ENCODE results near the gene SLC36A2. TPM values are rescaled to one million over a fixed set of nuclear protein-coding genes. Genes with fewer than 3 reads are reported as not detected.
"Not testable (repeated sequence)": the region's sequence is repeated elsewhere in the genome, so short reads cannot be mapped to it uniquely, and the experiment has no call there.

Gene SLC36A2
- total RNA-seq, 1 experiment from 2014 or later: not detected

- no peaks in the 10 kb centered on the region for H3K36me3 ChIP-seq
- H3K4me3 ChIP-seq: no peak overlapping the region
- no peaks in the 10 kb centered on the region for H3K27me3 ChIP-seq
- H3K9me3 ChIP-seq (replicated peaks): no peaks in the 10 kb centered on the region
- no peak overlapping the region for H3K27ac ChIP-seq
- no peaks in the 10 kb centered on the region for H3K4me1 ChIP-seq
- no peak for DNase-seq
These were observed 34.5 kb downstream of the SLC36A2 start for GRCh38 chr5:151312756-151313324.

GRCh38 chr5:151310932-151311331, 36.4 kb downstream of the SLC36A2 start:
- Histone ChIP-seq H3K27ac (no peak overlapping the region), H3K4me1 (no peaks in the 10 kb centered on the region)
- DNase-seq: no peak

GRCh38 chr5:151309821-151310220, 37.5 kb downstream of the SLC36A2 start:
- not testable (repeated sequence) for H3K4me1 ChIP-seq; H3K4me3 ChIP-seq; DNase-seq; H3K36me3 ChIP-seq; H3K27ac ChIP-seq; H3K9me3 ChIP-seq (replicated peaks); H3K27me3 ChIP-seq

More at GRCh38 chr5:151310932-151311331, 36.4 kb downstream of the SLC36A2 start:
- no peaks in the 10 kb centered on the region for H3K27me3 ChIP-seq
- H3K4me3 ChIP-seq: no peak overlapping the region
- no peaks in the 10 kb centered on the region for H3K36me3 ChIP-seq
- H3K9me3 ChIP-seq (replicated peaks): no peaks in the 10 kb centered on the region

GRCh38 chr5:151309266-151309665, 38.1 kb downstream of the SLC36A2 start:
- H3K9me3 ChIP-seq (replicated peaks); H3K27me3 ChIP-seq; H3K4me3 ChIP-seq; H3K4me1 ChIP-seq; H3K27ac ChIP-seq; DNase-seq; H3K36me3 ChIP-seq: not testable (repeated sequence)

- no peak within 1 kb of the TSS for H3K27ac ChIP-seq
- no peak for DNase-seq
- no peaks in the 10 kb centered on the region for H3K9me3 ChIP-seq (replicated peaks)
- H3K27me3 ChIP-seq: no peaks in the 10 kb centered on the region
- H3K4me1 ChIP-seq: no peaks in the 10 kb centered on the region
- no peak within 1 kb of the TSS for H3K4me3 ChIP-seq
- no peaks in the 10 kb centered on the region for H3K36me3 ChIP-seq
These were observed 43.7 kb downstream of the SLC36A2 start, which contains the start of gene SLC36A3 for GRCh38 chr5:151303666-151304065. Gene SLC36A3, minus strand, starts transcription at chr5:151303766. Its CDS starts 412 bp downstream, at chr5:151303354.

- no peaks in the 10 kb centered on the region for H3K4me1 ChIP-seq
- no peaks in the 10 kb centered on the region for H3K27me3 ChIP-seq
- peak; percentile 25 to 60 for DNase-seq
- H3K27ac ChIP-seq: no peak overlapping the region
- no peak overlapping the region for H3K4me3 ChIP-seq
- no peaks in the 10 kb centered on the region for H3K9me3 ChIP-seq (replicated peaks)
- H3K36me3 ChIP-seq: no peaks in the 10 kb centered on the region
These were observed 49.1 kb downstream of the SLC36A2 start for GRCh38 chr5:151298063-151298855.

GRCh38 chr5:151296974-151297373, 50.4 kb downstream of the SLC36A2 start:
- H3K36me3 ChIP-seq: no peaks in the 10 kb centered on the region
- no peak for DNase-seq
- no peaks in the 10 kb centered on the region for H3K4me1 ChIP-seq
- no peak overlapping the region for H3K27ac ChIP-seq
- no peaks in the 10 kb centered on the region for H3K9me3 ChIP-seq (replicated peaks)
- H3K27me3 ChIP-seq: no peaks in the 10 kb centered on the region
- no peak overlapping the region for H3K4me3 ChIP-seq

- H3K27me3 ChIP-seq: no peaks in the 10 kb centered on the region
- no peak overlapping the region for H3K4me3 ChIP-seq
- H3K27ac ChIP-seq: no peak overlapping the region
- H3K4me1 ChIP-seq: no peaks in the 10 kb centered on the region
- H3K9me3 ChIP-seq (replicated peaks): no peaks in the 10 kb centered on the region
- no peaks in the 10 kb centered on the region for H3K36me3 ChIP-seq
- DNase-seq: no peak
These were observed 50.9 kb downstream of the SLC36A2 start for GRCh38 chr5:151296478-151296830.

- no peaks in the 10 kb centered on the region for H3K9me3 ChIP-seq (replicated peaks)
- DNase-seq: no peak
- no peaks in the 10 kb centered on the region for H3K27me3 ChIP-seq
- H3K4me1 ChIP-seq: no peaks in the 10 kb centered on the region
- no peak overlapping the region for H3K27ac ChIP-seq
- H3K4me3 ChIP-seq: no peak overlapping the region
- H3K36me3 ChIP-seq: no peaks in the 10 kb centered on the region
These were observed 51.4 kb downstream of the SLC36A2 start for GRCh38 chr5:151295791-151296477.

GRCh38 chr5:151295138-151295537, 52.2 kb downstream of the SLC36A2 start:
- Histone ChIP-seq H3K36me3 (no peaks in the 10 kb centered on the region), H3K27me3 (no peaks in the 10 kb centered on the region), H3K9me3 (replicated peaks) (no peaks in the 10 kb centered on the region), H3K27ac (no peak overlapping the region), H3K4me1 (no peaks in the 10 kb centered on the region), H3K4me3 (no peak overlapping the region)
- DNase-seq: no peak

- H3K9me3 ChIP-seq (replicated peaks): no peaks in the 10 kb centered on the region
- H3K4me3 ChIP-seq: no peak overlapping the region
- no peaks in the 10 kb centered on the region for H3K36me3 ChIP-seq
- H3K27me3 ChIP-seq: no peaks in the 10 kb centered on the region
- no peak overlapping the region for H3K27ac ChIP-seq
- no peaks in the 10 kb centered on the region for H3K4me1 ChIP-seq
- DNase-seq: no peak
These were observed 53.7 kb downstream of the SLC36A2 start for GRCh38 chr5:151293624-151294023.

- Histone ChIP-seq H3K4me1 (no peaks in the 10 kb centered on the region), H3K27ac (no peak overlapping the region), H3K27me3 (no peaks in the 10 kb centered on the region), H3K4me3 (no peak overlapping the region), H3K36me3 (no peaks in the 10 kb centered on the region), H3K9me3 (replicated peaks) (no peaks in the 10 kb centered on the region)
- no peak for DNase-seq
These were observed 59.2 kb downstream of the SLC36A2 start for GRCh38 chr5:151288180-151288579.

GRCh38 chr5:151286246-151286645, 61.1 kb downstream of the SLC36A2 start:
- DNase-seq: no peak
- no peaks in the 10 kb centered on the region for H3K27me3 ChIP-seq
- H3K4me3 ChIP-seq: no peak overlapping the region
- no peaks in the 10 kb centered on the region for H3K36me3 ChIP-seq
- no peak overlapping the region for H3K27ac ChIP-seq
- no peaks in the 10 kb centered on the region for H3K9me3 ChIP-seq (replicated peaks)
- no peaks in the 10 kb centered on the region for H3K4me1 ChIP-seq

- no peaks in the 10 kb centered on the region for H3K9me3 ChIP-seq (replicated peaks)
- H3K4me3 ChIP-seq: no peak overlapping the region
- no peaks in the 10 kb centered on the region for H3K36me3 ChIP-seq
- no peak overlapping the region for H3K27ac ChIP-seq
- H3K4me1 ChIP-seq: no peaks in the 10 kb centered on the region
- DNase-seq: no peak
- no peaks in the 10 kb centered on the region for H3K27me3 ChIP-seq
These were observed 61.7 kb downstream of the SLC36A2 start for GRCh38 chr5:151285683-151286082.

- DNase-seq: peak in 1 of 2 experiments; percentile 9
These were observed 62.9 kb downstream of the SLC36A2 start for GRCh38 chr5:151284392-151284967.

More at GRCh38 chr5:151284392-151284967, 62.9 kb downstream of the SLC36A2 start:
- no peak overlapping the region for H3K27ac ChIP-seq
- no peaks in the 10 kb centered on the region for H3K9me3 ChIP-seq (replicated peaks)
- no peak overlapping the region for H3K4me3 ChIP-seq
- no peaks in the 10 kb centered on the region for H3K36me3 ChIP-seq
- no peaks in the 10 kb centered on the region for H3K4me1 ChIP-seq
- H3K27me3 ChIP-seq: no peaks in the 10 kb centered on the region
